Neural crest cell (in vitro differentiated cells): ENCODE data around the gene FCHO1. TPM values are rescaled to one million over a fixed set of nuclear protein-coding genes. Genes with fewer than 3 reads are reported as not detected.
"Not testable (repeated sequence)": the region's sequence is repeated elsewhere in the genome, so short reads cannot be mapped to it uniquely, and the experiment has no call there.

Experiments used
- DNase-seq: peaks from one replicate; pipeline ENCODE4 v3.0.0; 2021; ENCODE audit warnings: low read depth, mixed read lengths, low spot score
- H3K27ac Mint-ChIP-seq: one replicate; pipeline ENCODE4 v1.8.0; 2021; ENCODE audit warnings: mild to moderate bottlenecking, mixed read lengths; ENCODE audit not compliant: unreplicated experiment
- H3K27me3 Mint-ChIP-seq: 2 replicates; pipeline ENCODE4 v1.8.0; 2021; ENCODE audit warnings: low read depth, mild to moderate bottlenecking, mixed read lengths
- H3K36me3 Mint-ChIP-seq: 2 replicates; pipeline ENCODE4 v1.8.0; 2021; ENCODE audit warnings: low read depth, mild to moderate bottlenecking, mixed read lengths
- H3K4me1 Mint-ChIP-seq: 2 replicates; pipeline ENCODE4 v1.8.0; 2021; ENCODE audit warnings: mixed read lengths
- H3K4me3 Mint-ChIP-seq: one replicate; pipeline ENCODE4 v1.8.0; 2021; ENCODE audit warnings: mild to moderate bottlenecking, mixed read lengths
- H3K9me3 Mint-ChIP-seq: 2 replicates; pipeline ENCODE4 v1.8.0; 2021; ENCODE audit warnings: mixed read lengths
- CTCF ChIP-seq: fragments of 200-600 bp; sonication (generic); conservative IDR thresholded peaks from 2 replicates; pipeline ENCODE4 v1.5.0; 2021; ENCODE audit warnings: antibody characterized with exemption, mild to moderate bottlenecking
- total RNA-seq: library from RNA; stranded (reverse); gene quantifications from 2 replicates; pipeline ENCODE4 v1.2.1, GENCODE V29; 2021

Gene FCHO1
- total RNA-seq, 1 donor from 2014 or later: 12.2 TPM

- DNase-seq: no peak
- Mint-ChIP-seq H3K27me3 (peaks cover 79% of the 10 kb centered on the region), H3K27ac (no peak overlapping the region), H3K4me3 (no peak overlapping the region), H3K9me3 (no peaks in the 10 kb centered on the region), H3K36me3 (no peaks in the 10 kb centered on the region), H3K4me1 (no peaks in the 10 kb centered on the region)
- TF ChIP-seq CTCF: no peak
Observed at GRCh38 chr19:17797424-17798201, 46.3 kb downstream of the FCHO1 start.

- H3K4me1 Mint-ChIP-seq, H3K36me3 Mint-ChIP-seq, H3K9me3 Mint-ChIP-seq, H3K4me3 Mint-ChIP-seq, DNase-seq, H3K27ac Mint-ChIP-seq: not testable (repeated sequence)
- H3K27me3 Mint-ChIP-seq: peaks cover 76% of the 10 kb centered on the region
Observed at GRCh38 chr19:17798599-17798998, 47.3 kb downstream of the FCHO1 start.

GRCh38 chr19:17802137-17802858 lies 51.0 kb downstream of the FCHO1 start:
- no peak for DNase-seq
- Mint-ChIP-seq H3K4me3 (no peak overlapping the region), H3K27me3 (peaks cover 55% of the 10 kb centered on the region), H3K27ac (no peak overlapping the region), H3K36me3 (no peaks in the 10 kb centered on the region), H3K4me1 (no peaks in the 10 kb centered on the region), H3K9me3 (no peaks in the 10 kb centered on the region)
- TF ChIP-seq CTCF: no peak

- no peak overlapping the region for H3K4me3 Mint-ChIP-seq
- H3K9me3 Mint-ChIP-seq: no peaks in the 10 kb centered on the region
- H3K4me1 Mint-ChIP-seq: no peaks in the 10 kb centered on the region
- no peak for DNase-seq
- H3K36me3 Mint-ChIP-seq: no peaks in the 10 kb centered on the region
- no peak for TF ChIP-seq CTCF
- H3K27ac Mint-ChIP-seq: no peak overlapping the region
- H3K27me3 Mint-ChIP-seq: peaks cover 46% of the 10 kb centered on the region
Observed at GRCh38 chr19:17803264-17803896, 52.1 kb downstream of the FCHO1 start.

GRCh38 chr19:17805427-17805826 lies 54.1 kb downstream of the FCHO1 start:
- H3K9me3 Mint-ChIP-seq: no peaks in the 10 kb centered on the region
- H3K4me3 Mint-ChIP-seq: no peak overlapping the region
- H3K36me3 Mint-ChIP-seq: no peaks in the 10 kb centered on the region
- TF ChIP-seq CTCF: no peak
- no peak for DNase-seq
- no peaks in the 10 kb centered on the region for H3K4me1 Mint-ChIP-seq
- no peak overlapping the region for H3K27ac Mint-ChIP-seq
- peaks cover 37% of the 10 kb centered on the region for H3K27me3 Mint-ChIP-seq

- peaks cover 31% of the 10 kb centered on the region for H3K27me3 Mint-ChIP-seq
- no peaks in the 10 kb centered on the region for H3K4me1 Mint-ChIP-seq
- no peak for TF ChIP-seq CTCF
- H3K27ac Mint-ChIP-seq: no peak overlapping the region
- no peak for DNase-seq
- no peak overlapping the region for H3K4me3 Mint-ChIP-seq
- no peaks in the 10 kb centered on the region for H3K9me3 Mint-ChIP-seq
- H3K36me3 Mint-ChIP-seq: no peaks in the 10 kb centered on the region
Observed at GRCh38 chr19:17806945-17807344, 55.7 kb downstream of the FCHO1 start.
